Umbilical cord (tissue), 2 donors: Measurements from ENCODE around the gene EIF4E. TPM values are rescaled to one million over a fixed set of nuclear protein-coding genes. Genes with fewer than 3 reads are reported as not detected.
"Not testable (repeated sequence)": the region's sequence is repeated elsewhere in the genome, so short reads cannot be mapped to it uniquely, and the experiment has no call there.

Source experiments
- DNase-seq: peaks from one replicate; pipeline ENCODE4 v3.0.0-alpha.2; 2015; ENCODE audit warnings: low spot score
- total RNA-seq: library from RNA; depleted of rRNA; stranded (reverse); fragments of >200 nt; gene quantifications from one replicate; pipeline ENCODE4 v1.2.3, GENCODE V29; 2014; ENCODE audit warnings: low replicate concordance; ENCODE audit not compliant: insufficient read depth

Gene EIF4E
- total RNA-seq, 1 donor from 2014 or later: 130 TPM

DNA sequence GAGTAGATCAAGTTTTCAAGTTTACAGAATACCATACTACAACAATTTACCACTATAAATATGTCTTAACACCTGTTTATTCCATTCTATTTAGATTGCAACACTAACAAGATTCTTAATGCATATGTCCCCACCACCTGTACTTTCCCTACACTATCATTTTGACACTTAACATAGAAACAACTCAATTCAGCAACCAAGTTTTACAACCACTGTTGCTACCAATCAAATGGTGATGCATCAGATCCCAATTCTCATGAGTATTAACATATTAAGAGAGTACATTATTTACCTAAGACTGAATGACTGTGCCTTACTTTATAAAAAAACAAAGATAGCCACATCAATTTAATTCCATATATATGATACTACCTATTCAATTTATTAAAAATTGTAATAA is 49.4 kb downstream of the EIF4E start:
- DNase-seq: no peak

- no peak for DNase-seq
Measured at GRCh38 chr4:98873059-98873458, 55.9 kb downstream of the EIF4E start.

- DNase-seq: not testable (repeated sequence)
Measured at GRCh38 chr4:98872120-98872906, 56.6 kb downstream of the EIF4E start.

DNA sequence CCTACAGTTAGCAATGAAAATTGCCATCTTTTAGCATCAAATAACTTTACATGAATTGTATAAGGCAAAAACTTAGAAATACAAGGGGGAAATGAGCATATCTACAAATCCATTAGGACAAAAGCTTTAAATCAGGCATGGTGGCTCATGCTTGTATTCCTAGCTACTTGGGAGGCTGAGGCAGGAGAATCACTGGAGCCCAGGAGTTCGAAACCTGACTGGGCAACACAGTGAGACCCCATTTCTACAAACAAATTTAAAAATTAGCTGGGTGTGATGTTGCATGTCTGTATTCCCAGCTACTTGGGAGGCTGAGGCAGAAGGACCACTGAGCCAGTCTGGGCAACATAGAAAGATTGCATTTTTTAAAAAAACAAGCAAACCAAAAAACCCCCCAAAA is 61.3 kb downstream of the EIF4E start:
- no peak for DNase-seq

GRCh38 chr4:98865059-98865458 is 63.9 kb downstream of the EIF4E start:
- DNase-seq: no peak

GRCh38 chr4:98864560-98864959 is 64.4 kb downstream of the EIF4E start:
- no peak for DNase-seq

- no peak for DNase-seq
Measured at GRCh38 chr4:98862371-98862770, 66.6 kb downstream of the EIF4E start.

GRCh38 chr4:98861100-98861884 is 67.6 kb downstream of the EIF4E start:
- DNase-seq: peak; percentile 4

DNA sequence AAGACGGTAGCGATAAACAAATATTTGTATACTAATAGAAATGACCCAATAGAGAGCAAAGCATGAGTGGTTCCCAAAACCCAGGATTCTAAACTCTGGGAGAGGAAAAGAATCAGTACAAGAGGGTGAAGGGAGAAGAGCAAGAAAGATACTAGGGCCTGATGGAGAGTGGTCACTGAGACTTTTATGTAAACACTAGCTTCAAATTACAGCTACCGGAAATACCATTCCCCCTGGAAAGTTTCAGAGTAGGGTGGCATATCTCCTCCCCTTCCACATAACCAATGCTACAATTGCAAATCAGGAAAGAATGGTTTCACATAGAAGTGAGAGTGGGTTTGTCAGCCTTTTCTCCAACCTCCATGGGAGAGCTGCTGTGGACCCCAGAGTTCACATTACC is 77.1 kb downstream of the EIF4E start:
- DNase-seq: no peak

DNA sequence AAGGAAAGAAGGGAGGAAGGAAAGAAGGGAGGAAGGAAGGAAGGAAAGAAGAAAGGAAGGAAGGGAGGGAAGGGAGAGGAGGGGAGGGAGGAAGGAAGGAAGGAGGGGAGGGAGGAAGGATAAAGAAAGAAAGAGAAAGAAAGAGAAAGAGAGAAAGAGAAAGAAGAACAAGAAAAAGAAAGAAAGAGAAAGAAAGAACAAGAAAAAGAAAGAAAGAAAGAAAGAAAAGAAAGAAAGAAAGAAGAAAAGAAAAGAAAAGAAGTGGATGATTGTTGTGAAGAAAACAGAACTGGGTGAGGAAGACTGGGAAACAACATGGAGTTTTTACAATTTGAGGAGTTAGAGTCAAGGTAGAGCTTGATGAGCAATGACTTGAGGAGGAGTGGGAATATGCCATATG is 78.0 kb downstream of the EIF4E start:
- DNase-seq: no peak

GRCh38 chr4:98848448-98848847 is 80.5 kb downstream of the EIF4E start:
- no peak for DNase-seq

DNA sequence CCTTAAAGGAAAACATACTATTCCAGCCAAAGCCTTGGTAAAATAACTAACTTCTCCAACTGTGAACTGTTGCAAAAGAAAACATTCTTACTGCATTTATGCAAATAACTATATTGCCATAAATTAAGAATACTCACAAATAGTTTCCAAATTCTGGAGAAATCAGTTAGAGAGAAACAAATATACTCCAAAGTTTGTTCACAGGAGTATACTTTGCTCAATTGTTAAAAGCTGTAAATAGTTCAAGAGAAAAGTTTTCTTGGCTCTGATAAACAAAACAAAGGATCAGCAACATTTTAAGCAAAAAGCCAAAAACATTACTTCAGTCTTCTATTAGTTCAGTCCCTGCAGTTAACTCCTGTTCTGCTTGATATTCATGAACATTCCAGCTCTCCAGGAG is 83.0 kb downstream of the EIF4E start:
- DNase-seq: no peak

- DNase-seq: not testable (repeated sequence)
Measured at GRCh38 chr4:98842917-98843316, 86.0 kb downstream of the EIF4E start.

- DNase-seq: no peak
Measured at GRCh38 chr4:98838977-98839618, 89.8 kb downstream of the EIF4E start.

- no peak for DNase-seq
Measured at GRCh38 chr4:98838531-98838930, 90.4 kb downstream of the EIF4E start.

DNA sequence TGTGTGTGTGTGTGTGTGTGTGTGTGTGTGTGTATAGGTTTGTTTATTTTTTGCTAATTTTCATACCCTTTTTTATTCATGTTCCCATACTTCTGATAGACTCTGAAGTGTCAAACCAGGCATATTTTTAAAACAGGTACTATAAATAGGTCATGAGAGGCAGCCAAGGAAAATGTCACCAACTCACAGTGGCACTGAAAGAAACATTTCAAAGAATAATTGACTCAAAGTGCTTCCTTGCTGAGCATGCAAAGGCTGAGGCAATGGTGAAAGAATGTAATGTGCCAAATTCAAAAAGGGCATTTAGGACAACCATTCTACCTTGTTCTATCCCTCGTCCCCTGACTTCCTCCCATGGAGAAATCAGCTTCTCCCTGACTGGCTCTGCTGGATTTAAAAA is 95.5 kb downstream of the EIF4E start:
- DNase-seq: no peak

GRCh38 chr4:98831036-98831435 is 97.9 kb downstream of the EIF4E start:
- DNase-seq: not testable (repeated sequence)

Other genes with a start within 250 kb of the EIF4E start
- gene METAP1, start 66.6 kb upstream of the EIF4E start, total RNA-seq: 20.2 TPM
- 175 TPM for gene ADH5, start 159.7 kb upstream of the EIF4E start, total RNA-seq
- 9.4 TPM for gene ADH4, start 215.2 kb upstream of the EIF4E start, total RNA-seq